ENCODE results near the gene KIT. TPM values are rescaled to one million over a fixed set of nuclear protein-coding genes. Genes with fewer than 3 reads are reported as not detected.

Gene KIT
- total RNA-seq, 1 experiment from 2014 or later: not detected

DNA sequence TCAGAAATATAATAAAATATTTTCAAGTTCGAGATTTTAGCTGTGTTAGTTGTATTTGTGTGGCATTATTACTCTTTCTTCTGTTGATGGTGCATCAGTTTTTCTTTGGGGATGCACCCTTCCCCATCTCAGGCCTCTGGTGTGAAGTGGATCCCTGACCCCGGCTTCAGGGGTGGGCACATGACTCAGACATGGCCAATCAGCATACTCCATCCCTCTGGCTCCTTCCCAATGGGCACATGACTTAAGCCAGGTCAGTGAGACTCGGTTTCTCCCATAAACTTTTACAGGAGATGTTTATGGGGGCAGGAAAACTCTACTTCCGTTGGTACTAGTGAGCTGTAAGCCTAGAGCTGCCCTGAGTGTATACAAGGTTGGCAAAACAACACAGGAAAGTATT is 3.0 kb upstream of the KIT start:
- DNase-seq (ENCODE audit: unreplicated experiment): no peak
- ChIA-PET CTCF (interaction anchor here (0.6 kb wide), 1 partner anchor 219 kb away, joined by 3 read pairs; no protein-coding TSS in a partner anchor), POLR2A (no interaction called here)
- Mint-ChIP-seq H3K4me3 (ENCODE audit: unreplicated experiment) (no peak overlapping the region), H3K27me3 (ENCODE audit: insufficient read depth, unreplicated experiment) (no peaks in the 10 kb centered on the region), H3K4me1 (ENCODE audit: insufficient read depth, unreplicated experiment) (peaks cover 7% of the 10 kb centered on the region), H3K9me3 (ENCODE audit: unreplicated experiment) (no peaks in the 10 kb centered on the region), H3K27ac (ENCODE audit: low read depth, unreplicated experiment) (no peak overlapping the region), H3K36me3 (ENCODE audit: insufficient read depth, unreplicated experiment) (no peaks in the 10 kb centered on the region)
- TF ChIP-seq, protein P1, sequence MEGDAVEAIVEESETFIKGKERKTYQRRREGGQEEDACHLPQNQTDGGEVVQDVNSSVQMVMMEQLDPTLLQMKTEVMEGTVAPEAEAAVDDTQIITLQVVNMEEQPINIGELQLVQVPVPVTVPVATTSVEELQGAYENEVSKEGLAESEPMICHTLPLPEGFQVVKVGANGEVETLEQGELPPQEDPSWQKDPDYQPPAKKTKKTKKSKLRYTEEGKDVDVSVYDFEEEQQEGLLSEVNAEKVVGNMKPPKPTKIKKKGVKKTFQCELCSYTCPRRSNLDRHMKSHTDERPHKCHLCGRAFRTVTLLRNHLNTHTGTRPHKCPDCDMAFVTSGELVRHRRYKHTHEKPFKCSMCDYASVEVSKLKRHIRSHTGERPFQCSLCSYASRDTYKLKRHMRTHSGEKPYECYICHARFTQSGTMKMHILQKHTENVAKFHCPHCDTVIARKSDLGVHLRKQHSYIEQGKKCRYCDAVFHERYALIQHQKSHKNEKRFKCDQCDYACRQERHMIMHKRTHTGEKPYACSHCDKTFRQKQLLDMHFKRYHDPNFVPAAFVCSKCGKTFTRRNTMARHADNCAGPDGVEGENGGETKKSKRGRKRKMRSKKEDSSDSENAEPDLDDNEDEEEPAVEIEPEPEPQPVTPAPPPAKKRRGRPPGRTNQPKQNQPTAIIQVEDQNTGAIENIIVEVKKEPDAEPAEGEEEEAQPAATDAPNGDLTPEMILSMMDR (IDR thresholded peaks at IDR 0.05; ENCODE audit: unreplicated experiment): no peak
- no TSS peak for BruUV-seq (replicated peaks)
- intact Hi-C loops (cut with micrococcal nuclease): no loop called here

DNA sequence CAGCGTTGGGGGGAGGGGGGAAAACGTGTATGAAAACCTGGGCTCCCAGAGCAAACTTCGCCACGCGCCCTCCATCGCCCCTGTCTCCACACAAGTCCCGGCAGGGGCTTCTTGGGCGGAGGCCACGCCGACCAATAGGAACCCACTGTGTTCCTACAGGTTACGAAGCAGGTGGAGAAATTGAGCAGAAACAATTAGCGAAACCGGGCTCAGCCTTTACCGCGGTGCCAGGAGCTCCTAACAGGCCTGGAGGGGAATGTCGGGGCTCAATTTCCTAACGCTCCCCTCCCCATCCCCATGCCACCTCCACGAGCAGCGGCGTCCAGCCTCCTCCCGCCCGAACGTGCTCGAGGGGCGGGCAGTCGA is 589 bp upstream of the KIT start:
- H3K4me1 Mint-ChIP-seq (ENCODE audit: insufficient read depth, unreplicated experiment): peaks cover 28% of the 10 kb centered on the region
- no peaks in the 10 kb centered on the region for H3K36me3 Mint-ChIP-seq (ENCODE audit: insufficient read depth, unreplicated experiment)
- H3K27ac Mint-ChIP-seq (ENCODE audit: low read depth, unreplicated experiment): no peak overlapping the region
- no peaks in the 10 kb centered on the region for H3K9me3 Mint-ChIP-seq (ENCODE audit: unreplicated experiment)
- TF ChIP-seq, protein P1 (IDR thresholded peaks at IDR 0.05; ENCODE audit: unreplicated experiment): no peak
- ChIA-PET POLR2A (no interaction called here), CTCF (interaction anchor here (0.9 kb wide), 1 partner anchor 318 kb away, joined by 3 read pairs; no protein-coding TSS in a partner anchor)
- DNase-seq (ENCODE audit: unreplicated experiment): no peak
- H3K4me3 Mint-ChIP-seq (ENCODE audit: unreplicated experiment): no peak overlapping the region
- intact Hi-C loops (cut with micrococcal nuclease): no loop called here
- H3K27me3 Mint-ChIP-seq (ENCODE audit: insufficient read depth, unreplicated experiment): no peaks in the 10 kb centered on the region
- BruUV-seq (replicated peaks): no TSS peak

DNA sequence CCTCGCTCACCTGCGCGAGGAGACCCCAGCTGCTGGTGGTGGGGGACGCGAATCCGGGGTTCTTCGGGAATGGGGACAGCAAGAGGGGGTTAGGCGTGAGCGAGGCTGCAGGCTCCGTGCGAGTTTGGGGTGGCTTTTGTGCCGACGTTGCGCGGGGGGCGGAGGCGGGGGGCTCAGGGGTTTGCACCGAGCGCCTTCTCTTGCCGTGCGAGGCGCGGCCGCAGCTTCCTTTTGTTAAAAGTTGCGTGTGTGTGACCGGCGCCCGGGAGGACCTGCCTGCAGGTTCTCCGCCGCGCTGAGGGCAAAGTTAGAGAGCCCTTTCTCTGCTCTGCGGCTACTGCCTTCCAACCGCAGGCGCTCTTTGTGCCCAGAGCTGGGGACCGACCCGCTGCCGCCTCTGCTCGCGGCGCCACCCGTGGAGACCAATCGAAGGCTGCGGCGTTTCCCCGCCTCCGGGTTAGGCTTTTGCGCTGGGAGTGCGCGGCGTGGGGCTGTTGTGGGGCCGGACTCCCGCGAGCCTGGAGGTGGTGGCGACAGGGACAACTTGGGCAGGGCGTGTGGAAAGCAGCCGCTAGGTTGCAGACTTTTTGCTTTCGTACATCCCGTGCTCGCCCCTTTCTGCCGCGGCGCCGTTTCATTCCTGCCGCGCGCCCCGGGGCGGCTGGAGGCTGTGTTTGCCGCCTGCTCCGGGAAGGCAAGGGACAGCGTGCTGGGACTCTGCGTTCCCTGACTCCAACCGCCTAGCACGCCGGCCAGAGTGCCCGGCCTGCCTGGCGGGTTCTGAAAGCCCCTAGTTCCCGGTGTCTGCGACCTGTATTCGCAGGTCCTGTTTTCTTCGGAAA is 716 bp downstream of the KIT start:
- no peaks in the 10 kb centered on the region for H3K36me3 Mint-ChIP-seq (ENCODE audit: insufficient read depth, unreplicated experiment)
- H3K4me1 Mint-ChIP-seq (ENCODE audit: insufficient read depth, unreplicated experiment): peaks cover 28% of the 10 kb centered on the region
- TF ChIP-seq, protein P1 (IDR thresholded peaks at IDR 0.05; ENCODE audit: unreplicated experiment): no peak
- no peak overlapping the region for H3K27ac Mint-ChIP-seq (ENCODE audit: low read depth, unreplicated experiment)
- BruUV-seq (replicated peaks): no TSS peak
- ChIA-PET POLR2A (interaction anchor here (0.7 kb wide), 1 partner anchor 248 kb away, joined by 3 read pairs; no protein-coding TSS in a partner anchor), CTCF (interaction anchor here (0.6 to 1.0 kb wide), 3 partner anchors 14 to 302 kb away, joined by 3 read pairs; no protein-coding TSS in a partner anchor)
- H3K4me3 Mint-ChIP-seq (ENCODE audit: unreplicated experiment): peak overlapping the region; percentile 77
- DNase-seq (ENCODE audit: unreplicated experiment): peak; percentile 43
- intact Hi-C loops (cut with micrococcal nuclease): no loop called here
- H3K9me3 Mint-ChIP-seq (ENCODE audit: unreplicated experiment): no peaks in the 10 kb centered on the region
- H3K27me3 Mint-ChIP-seq (ENCODE audit: insufficient read depth, unreplicated experiment): no peaks in the 10 kb centered on the region

DNA sequence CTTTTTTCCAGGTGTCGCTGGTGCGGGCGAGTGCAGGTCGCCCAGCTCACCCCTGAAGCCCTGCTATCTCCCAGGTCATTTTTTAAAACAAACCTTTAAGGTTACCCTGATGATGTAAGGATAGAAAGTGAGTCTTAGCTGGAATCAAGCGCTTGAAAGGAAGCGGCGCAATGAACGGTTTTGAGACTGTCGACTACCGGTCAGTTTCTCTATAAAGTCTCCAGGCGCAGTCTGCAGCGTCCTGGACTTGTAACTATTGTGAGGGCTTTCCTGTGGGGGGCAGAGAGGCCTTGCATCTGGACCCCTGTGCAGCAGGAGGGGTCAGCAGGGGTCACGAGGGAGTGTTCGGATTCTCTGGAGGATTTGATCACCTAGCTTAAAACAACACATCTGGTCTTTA is 1.6 kb downstream of the KIT start:
- intact Hi-C loops (cut with micrococcal nuclease): no loop called here
- Mint-ChIP-seq H3K4me3 (ENCODE audit: unreplicated experiment) (peak overlapping the region; percentile 77), H3K9me3 (ENCODE audit: unreplicated experiment) (no peaks in the 10 kb centered on the region), H3K27me3 (ENCODE audit: insufficient read depth, unreplicated experiment) (no peaks in the 10 kb centered on the region), H3K36me3 (ENCODE audit: insufficient read depth, unreplicated experiment) (no peaks in the 10 kb centered on the region), H3K4me1 (ENCODE audit: insufficient read depth, unreplicated experiment) (peaks cover 28% of the 10 kb centered on the region), H3K27ac (ENCODE audit: low read depth, unreplicated experiment) (no peak overlapping the region)
- TF ChIP-seq, protein P1 (IDR thresholded peaks at IDR 0.05; ENCODE audit: unreplicated experiment): no peak
- DNase-seq (ENCODE audit: unreplicated experiment): peak; percentile 30
- POLR2A ChIA-PET: no interaction called here
- CTCF ChIA-PET: interaction anchor here (0.8 kb wide), 1 partner anchor 14 kb away, joined by 3 read pairs; no protein-coding TSS in a partner anchor
- no TSS peak for BruUV-seq (replicated peaks)
